ENCODE results near the gene CRADD.

The CRADD gene

DNA sequence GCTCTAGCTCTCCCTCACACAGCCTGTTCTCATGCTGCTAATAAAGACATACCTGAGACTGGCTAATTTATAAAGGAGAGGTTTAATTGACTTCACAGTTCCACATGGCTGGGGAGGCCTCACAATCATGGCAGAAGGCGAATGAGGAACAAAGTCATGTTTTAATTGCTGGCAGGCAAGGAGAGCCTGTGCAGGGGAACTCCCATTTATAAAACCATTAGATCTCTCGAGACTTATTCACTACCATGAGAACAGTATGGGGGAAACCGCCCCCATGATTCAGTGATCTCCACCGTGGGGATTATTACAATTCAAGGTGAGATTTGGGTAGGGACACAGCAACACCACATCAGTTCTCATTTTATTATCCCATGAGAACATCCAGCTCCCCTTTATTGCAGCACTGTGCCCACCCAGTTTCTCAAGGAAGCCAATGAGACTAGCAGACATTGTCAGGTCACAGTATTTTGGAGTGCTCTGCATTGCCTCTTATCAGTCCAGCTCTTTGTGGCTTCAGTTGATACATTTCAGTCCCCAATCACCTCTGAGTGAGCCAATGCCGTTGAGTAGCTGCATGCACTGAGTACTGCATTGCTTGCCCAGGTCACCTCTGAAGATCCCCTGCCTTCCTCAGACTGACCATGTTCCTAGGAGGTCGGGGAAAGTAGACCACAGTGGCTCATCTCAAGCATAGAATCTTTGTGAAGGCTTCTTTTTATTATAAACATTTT, 131.2 kb downstream of the CRADD start:
- no peak for DNase-seq (ENCODE audit: low spot score)

DNA sequence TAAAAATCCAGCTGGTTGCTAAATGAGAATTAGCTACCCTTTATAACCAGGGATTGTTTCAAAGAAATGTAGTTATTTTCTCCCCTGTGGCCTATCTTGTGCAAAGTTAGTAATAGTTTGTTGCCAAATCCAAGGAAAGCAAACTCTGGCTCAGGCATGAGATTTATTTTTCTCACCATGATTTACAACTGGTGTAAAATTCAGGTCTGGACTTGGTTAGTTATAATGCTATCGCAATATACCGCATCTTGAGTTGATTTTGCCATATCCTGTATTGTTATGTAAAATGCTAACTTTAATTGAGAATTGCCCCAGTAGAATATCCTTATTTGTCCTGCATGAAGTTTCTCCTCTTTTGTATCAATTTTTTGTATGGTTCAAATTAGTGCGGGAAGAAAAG, 135.5 kb downstream of the CRADD start:
- DNase-seq (ENCODE audit: low spot score), result no peak

DNA sequence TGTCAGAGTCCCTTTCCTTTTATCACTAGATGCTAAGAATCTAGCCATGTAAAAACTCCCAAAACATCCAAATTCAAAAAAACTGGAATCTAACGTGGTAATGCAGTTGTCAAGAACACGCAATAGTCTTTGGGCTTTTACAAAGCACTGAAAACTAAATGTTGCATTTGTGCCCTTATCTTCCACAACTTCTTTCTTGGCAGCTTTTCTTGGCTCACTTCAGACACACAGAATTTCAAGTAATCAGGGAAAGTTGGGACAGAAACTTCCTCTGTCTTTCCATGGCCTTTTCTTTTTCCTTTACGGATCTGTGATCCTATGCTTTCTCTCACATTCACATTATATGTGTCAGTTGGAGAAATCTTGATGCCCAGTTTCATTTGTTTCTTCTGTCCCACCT, 136.0 kb downstream of the CRADD start:
- no peak for DNase-seq (ENCODE audit: low spot score)

DNA sequence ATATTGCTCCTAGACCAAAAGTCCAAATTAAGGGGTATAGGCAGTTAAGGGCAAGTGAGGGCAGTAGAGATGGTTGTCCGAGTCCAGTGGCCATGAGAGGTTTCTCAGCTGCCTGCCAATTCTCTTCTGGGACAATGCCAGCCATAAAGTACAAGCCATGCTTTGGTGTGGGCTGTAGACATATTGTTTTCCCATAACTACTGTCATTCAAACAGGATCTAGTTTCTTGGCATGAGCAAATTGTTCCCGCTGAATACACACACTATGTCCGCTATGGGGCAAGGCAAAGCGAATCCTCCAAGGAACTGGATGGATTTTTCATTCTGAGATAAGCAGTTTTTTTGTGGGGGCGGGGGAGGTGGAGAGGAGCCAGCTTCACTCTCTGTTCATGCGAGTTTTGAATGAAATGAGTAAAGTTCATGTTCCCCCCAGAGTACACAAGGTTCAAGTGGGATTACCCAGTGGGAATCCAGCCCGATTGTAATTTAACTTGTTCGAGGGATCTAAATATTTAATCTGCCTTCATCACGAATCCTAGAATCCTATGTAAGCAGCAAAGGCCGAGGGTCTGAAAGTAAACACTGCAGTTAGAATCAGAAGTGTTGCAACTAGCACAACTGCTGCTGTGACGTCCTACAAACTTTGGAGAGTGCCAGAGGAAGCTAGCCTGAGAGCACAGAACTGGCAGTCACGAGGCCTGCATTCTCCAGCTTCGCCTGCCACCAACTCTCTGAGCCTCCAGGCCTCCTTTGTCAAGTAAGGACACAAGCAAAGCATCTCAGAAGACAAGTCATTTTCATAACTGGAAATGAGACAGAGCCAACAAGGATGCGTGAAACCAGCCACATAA, 137.0 kb downstream of the CRADD start:
- no peak for DNase-seq (ENCODE audit: low spot score)

DNA sequence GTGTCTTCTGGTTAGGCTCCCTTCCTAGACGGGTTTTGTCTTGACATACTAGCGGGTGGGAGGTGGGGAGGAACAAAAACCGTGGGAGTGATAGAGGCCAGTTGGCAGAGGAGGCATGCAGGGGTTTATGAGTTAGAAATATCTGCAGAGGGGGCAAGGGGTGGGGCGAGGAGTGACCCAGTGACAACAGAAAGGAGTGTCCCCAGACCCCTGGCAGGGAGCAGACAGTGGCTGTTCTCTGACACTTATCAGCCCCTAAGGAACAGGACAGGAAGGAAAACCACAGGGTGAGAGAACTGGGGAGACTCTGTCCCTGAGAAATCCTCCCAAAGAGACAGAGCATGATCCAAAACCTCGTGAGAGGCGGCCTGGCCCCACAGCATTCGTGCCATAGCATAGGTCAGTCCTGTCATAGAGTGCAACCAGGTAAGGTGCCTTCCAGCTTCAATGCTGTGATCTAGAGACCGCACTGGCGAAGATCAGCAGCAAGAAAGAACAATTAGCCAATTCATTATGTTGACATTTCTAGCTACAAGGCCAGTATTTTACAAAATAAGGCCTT, 141.4 kb downstream of the CRADD start:
- no peak for DNase-seq (ENCODE audit: low spot score)

DNA sequence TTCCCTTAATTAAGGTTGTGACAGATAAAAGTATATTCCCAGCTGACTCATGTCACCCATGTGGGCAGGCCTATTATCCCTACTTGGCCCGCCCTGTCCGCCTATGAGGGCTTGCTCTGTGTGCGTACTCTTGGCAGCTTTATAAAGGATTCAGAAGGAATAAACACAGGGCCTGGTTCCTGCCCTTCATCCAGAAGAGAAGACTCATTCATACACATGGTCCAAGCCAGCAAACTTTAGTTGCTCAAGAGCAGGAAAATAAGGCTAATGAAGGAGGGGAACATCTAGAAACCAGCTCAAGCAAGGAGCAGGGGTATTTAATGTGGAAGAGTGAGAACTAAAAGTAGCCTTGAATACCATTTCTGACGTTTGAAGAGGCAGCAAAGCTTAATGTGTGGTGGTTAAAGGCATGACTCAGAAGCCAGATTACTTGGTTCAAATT, 141.9 kb downstream of the CRADD start:
- no peak for DNase-seq (ENCODE audit: low spot score)

DNA sequence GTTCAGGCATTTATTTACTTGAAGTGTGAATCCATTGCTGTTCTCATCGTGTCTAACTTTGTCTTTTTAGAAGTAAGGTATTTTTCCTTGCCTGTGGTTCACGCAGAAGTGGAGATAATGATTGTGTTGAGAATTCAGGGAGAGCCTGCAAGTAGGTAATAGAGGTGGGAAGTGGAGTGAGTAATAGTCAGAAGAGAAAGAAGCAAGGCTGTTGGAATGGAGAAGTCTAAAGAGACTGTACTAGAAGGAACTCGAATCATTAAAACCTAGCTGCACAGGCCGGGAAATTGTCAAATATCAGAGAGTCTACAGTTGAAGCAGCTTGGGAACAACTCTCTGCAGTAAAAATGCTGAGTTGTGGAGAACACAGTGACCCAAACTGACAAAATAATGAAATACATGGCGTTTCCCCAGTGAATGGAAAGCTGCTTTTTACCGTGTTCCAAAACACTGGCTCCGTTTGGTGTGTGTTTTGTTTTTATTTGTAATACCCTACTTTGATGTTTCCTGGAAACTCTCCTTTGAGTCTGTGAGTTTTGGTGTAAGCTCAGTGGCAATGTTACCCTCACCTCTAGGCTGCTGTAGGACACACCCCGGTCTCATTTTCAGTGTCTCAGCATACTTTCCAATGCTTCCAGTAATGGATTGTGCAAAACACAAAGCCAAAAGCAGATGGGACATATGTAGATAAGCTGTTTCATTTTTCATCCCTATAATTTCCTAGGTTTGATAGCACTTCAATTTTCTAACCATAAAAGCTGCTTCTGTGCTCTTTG, 146.6 kb downstream of the CRADD start:
- no peak for DNase-seq (ENCODE audit: low spot score)

DNA sequence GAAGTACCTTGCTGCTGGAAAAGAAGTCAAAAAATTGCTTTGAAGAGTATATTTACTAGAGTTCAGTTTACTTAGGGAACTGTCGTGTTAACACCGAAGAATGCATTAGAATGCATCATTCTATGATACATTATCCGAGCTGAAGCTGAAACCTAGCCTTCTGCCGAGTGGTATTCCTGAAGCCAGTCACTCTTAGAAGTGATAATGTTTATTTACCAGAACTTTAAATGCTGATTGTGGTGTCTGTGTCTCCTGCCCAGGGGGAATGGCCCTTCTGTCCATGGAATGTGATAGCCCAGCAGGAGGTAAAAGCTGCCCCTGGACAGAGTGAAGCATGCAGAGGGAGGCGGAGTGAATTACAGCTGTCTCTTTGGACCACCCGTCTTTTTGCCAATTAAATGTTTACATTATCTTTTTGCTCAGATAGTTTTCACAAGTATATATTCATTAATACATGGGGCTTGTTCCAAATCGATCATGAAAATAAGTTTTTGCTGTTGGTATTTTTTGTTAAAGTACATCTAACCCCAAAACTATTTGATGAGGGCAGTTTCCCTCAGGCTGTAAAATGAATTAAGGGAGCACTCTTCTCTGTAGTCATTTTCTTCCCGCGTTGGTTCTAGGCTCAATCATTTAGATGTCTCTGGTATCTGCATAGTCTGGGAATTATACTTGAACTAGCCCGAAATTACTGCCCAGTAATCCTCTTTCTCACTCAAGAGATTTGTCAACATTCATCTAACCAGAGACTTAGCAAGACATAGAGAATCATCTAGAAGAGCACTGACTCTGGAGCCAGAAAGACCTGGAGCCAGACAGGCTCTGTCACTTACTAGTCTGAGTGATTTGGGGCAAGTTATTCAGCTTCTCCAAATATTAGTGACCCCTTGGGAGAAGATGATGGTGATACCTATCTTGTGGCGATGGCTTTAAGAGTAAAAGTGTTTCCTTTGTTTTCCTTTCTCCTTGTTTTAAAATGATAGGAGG, 147.6 kb downstream of the CRADD start:
- DNase-seq (ENCODE audit: low spot score), result no peak

DNA sequence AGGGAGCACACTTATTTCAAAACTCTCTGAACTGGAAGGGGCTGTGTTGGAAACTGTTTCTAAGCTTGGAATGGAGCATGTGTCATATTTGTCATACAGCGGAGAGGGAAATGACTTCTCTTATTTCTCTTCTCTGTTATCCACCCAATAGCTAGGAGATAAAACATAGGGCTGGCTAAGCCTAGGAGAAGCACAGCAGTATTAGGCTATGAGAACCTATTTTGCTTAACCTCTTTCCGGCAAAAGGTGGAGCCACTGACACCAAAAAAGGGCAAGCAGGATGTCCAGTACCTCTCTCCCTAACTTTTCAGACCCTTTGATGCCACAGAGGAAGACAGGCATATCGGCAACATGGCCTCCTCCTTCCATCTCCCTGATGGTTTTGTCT, 148.3 kb downstream of the CRADD start:
- DNase-seq (ENCODE audit: low spot score), result no peak

DNA sequence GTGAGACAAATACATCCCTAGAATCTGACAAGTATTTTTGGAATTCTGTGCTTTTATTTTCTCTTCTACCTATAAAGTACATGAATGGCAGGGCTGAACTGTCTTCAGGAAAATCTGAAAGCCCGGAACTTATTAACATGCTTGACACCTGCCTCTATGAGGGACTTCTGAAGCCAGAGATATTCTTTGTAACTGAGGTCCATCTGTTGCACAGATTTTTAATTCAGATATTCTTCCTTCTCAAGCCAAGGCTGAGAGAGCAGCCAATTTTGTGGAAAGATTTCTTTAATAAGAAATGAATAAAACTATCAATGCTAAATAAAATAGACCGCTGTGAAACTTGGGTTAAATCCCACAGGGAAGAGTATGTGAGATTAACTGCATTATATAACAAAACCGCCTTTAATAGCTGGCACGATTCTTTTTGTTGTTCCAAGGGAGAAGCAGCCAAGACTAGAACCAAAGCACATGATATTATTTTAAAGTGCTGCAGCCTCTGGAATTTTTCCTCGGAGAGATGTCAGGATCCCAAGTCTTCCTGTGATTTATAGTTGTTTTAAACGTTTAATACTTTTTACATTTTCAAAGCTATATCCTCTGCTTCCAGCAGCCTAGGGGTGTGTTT, 148.9 kb downstream of the CRADD start:
- no peak for DNase-seq (ENCODE audit: low spot score)

DNA sequence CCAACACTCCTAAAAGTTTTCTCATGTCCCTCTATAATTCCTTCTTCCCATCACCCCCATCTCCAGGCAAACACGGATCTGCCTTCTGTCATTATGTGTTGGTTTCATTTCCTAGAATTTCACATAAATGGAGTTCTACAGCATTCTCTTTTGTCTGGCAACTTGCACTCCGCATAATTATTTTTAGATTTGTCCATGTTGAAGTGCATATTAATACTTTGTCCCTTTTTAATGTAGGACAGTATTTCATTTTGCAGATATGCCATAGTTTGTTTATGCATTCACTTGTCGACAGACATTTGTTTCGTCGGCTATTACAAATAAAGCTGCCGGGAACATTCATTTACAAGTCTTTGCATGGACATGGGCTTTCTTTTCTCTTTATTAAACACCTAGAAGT, 150.0 kb downstream of the CRADD start:
- no peak for DNase-seq (ENCODE audit: low spot score)

DNA sequence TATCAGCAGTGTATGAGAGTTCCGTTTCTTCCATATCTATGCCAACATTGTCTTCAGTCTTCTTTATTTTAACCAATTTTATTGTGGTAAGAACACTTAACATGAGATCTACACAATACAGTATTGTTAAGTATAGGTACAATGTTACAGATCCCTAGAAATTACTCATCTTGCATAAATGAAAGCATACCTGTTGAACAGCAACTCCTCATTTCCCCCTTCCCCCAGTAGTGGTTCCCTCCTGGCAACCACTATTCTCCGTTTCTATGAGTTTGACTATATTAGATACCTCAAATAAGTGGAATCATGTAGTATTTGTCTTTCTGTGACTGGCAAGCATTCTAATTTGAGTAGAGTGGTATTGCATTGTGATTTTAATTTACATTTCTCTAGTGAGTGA, 150.5 kb downstream of the CRADD start:
- DNase-seq (ENCODE audit: low spot score), result no peak

DNA sequence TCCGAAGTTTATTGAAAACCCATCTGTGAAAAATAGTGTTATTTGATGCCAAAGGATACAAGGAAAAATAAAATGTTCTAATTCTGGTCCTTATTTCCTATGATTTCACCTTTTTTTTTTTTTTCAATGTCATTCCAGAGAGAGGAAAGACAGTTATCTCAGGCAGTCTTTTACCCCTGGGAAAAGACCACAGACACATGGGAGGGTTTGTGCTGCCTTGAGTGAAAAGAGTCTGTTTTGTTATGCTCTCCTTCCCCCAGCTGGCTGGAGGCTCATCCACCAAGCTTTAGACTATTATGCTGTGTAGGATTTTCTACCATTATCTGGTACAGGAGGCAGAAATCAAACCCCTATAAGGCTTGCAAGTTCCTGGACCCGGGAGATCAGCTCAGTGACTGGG, 151.8 kb downstream of the CRADD start:
- DNase-seq (ENCODE audit: low spot score), result no peak

DNA sequence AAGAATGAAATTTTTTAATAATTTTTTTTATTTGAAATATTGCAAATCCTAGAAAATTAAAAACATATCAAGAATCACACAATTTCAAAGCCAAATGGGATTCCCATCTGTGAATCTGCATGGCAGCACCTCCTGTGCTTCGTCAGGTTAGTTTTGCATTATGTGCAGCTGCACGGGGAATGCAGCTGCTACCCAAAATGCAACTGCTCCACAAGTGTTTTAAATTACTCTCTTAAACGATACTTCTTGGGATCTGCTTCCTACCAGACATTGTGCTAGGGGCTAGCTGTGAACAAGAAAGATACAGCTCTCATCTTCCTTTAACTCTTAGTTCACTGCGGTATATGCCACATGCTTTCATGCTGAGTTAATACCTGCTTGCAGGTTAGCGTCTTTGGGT, 154.2 kb downstream of the CRADD start:
- DNase-seq (ENCODE audit: low spot score), result no peak

DNA sequence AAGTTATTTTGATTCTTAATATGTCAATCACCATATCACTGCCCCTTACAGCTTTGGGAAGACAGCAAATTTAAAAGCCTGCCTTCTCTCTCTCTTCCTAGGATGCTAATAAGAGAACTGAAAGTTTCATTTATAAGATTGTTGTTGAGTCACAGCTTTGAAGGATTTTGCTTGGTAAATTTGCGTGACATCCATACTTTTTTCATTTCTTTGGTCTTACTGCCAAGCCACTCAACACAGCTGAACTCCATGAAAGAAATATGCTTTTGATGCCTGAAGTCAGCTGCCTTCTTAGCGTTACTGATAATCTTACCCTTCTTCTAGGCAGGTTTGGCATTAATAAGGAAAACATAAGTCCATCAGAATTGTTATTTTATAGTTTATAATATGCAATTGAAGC, 155.0 kb downstream of the CRADD start:
- DNase-seq (ENCODE audit: low spot score), result no peak

DNA sequence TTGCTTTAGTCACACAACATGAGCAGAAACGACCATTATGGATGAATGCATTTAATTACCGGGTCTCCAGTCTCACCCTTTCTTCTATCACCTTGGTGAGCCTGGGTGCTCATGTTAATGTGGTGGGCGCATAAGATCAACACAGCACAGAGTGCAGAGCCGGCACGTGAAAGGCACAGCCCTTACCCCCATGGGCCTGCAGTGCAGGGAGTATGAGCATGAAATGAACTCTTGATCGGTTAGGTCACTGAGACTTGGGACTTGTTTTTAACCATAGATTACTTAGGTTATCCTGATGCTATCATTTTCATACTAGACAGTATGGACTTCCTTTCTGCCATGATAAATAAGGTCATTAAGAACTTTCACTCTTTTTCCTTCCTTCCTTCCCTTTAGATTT, 156.8 kb downstream of the CRADD start:
- no peak for DNase-seq (ENCODE audit: low spot score)

DNA sequence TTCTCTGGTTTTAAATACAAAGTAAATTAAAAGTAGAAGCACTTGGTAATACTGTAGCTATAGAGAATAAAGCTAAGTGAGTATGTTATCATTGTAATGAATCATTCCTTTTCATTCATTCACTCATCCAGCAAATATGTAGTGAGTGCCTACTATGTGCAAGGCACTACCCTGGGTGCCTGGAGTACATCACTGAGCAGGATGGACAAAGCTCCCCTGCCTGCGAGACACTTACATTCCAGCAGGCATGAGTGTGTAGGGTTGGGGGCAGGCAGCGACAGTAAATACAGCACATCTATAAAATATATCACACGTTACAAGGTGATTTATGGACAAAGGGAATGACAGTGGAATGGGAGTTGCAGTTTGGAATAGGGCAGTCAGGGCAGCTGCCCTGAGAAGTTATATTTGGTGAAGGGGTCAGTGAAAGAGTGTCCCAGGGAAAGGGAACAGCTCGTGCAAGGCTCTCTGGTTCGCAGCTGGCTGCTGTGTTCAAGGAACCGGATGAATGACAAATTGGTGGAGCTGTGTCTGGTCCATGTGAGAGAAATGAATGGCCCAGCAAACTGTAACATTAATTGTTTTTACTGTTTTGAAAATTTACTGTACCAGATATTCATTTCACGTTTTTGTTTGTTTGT, 159.6 kb downstream of the CRADD start:
- no peak for DNase-seq (ENCODE audit: low spot score)

DNA sequence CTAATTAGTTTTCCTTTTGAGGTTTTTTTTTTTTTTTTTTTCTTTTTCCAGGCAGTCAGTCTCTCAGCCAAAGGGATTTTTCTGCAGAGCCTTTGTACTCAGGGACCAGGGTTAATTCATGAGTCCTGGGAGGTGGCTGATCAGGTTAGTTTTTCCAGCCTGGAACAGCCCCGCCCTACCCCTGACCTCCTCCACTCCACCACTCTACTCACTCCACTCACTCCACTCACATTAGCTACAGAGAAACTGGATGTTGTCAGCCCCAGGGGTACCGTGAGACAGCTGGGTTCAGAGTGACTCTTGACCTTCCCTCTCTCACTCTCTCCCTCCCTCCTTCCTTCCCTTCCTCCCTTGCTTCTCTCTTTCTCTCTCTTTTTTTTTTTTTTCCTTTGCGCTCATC, 161.0 kb downstream of the CRADD start:
- DNase-seq (ENCODE audit: low spot score), result no peak

DNA sequence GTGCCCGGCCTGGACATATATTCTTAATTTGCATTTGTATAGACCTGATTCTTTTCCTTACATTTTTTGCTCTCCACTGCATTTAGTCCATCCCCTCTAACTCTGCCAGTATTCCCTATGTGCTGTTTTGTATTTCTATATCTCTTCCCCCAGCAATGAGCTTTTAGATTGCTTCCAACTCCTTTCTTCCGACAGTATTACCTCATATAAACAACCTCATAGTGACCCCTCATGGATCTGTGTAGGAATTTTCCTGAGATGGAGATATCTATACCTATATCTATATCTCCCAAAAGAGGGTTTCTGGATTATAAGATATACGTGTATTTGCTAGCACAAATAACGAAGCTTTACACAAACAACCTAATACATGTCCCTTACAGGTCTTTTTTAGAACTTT, 161.9 kb downstream of the CRADD start:
- no peak for DNase-seq (ENCODE audit: low spot score)

DNA sequence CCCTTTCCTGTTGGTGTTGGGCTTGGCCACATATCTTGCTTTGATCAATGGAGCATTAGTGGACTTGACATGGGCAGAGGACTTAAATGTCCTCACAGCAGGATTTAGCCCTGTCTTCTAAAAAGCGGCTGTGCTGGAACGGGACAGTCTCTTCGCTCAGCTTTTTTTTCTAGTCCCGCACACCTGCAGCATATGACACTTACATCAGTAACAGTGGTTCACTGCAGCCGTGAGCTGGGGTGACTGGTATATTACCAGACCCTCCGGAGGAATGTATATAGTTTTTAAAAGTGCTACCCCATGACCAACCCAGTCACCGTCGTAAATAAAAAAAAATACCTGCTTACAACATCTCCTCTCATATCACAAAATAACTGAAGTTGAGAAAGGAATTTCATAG, 164.5 kb downstream of the CRADD start:
- no peak for DNase-seq (ENCODE audit: low spot score)

Measured in hematopoietic multipotent progenitor cell treated with erythropoietin and hydrocortisone succinate and interleukin-3 and kit ligand, for 17 days (in vitro differentiated cells).